Activated CD4-positive, alpha-beta memory T cell treated with anti-CD3 and anti-CD28 coated beads, Interleukin-2, amount 10 ng/mL, durations not matched to agents 7 days and 5 days (primary cell): ENCODE data around the gene ARL10. TPM values are rescaled to one million over a fixed set of nuclear protein-coding genes. Genes with fewer than 3 reads are reported as not detected.

ENCODE experiments used
- CTCF ChIA-PET: fragments of 350-600 bp; sonication (Branson Sonifier 250); formaldehyde crosslinking; loops from one replicate; lab custom pipeline; 2021; ENCODE audit warnings: antibody characterized with exemption, inconsistent platforms; lab: Charles Lee
- POLR2A ChIA-PET: fragments of 350-600 bp; sonication (Branson Sonifier 250); formaldehyde crosslinking; loops from one replicate; lab custom pipeline; 2021; ENCODE audit warnings: antibody characterized with exemption; lab: Charles Lee
- DNase-seq: peaks from one replicate; pipeline ENCODE4 v3.0.0-alpha.2; 2020
- H3K27ac Mint-ChIP-seq: one replicate; pipeline ENCODE4 v1.8.0; 2021; ENCODE audit warnings: mild to moderate bottlenecking, mixed read lengths
- H3K27me3 Mint-ChIP-seq: one replicate; pipeline ENCODE4 v1.8.0; 2021; ENCODE audit warnings: mixed read lengths
- H3K36me3 Mint-ChIP-seq: one replicate; pipeline ENCODE4 v1.8.0; 2021; ENCODE audit warnings: low read depth, mixed read lengths
- H3K4me1 Mint-ChIP-seq: one replicate; pipeline ENCODE4 v1.8.0; 2021; ENCODE audit warnings: mixed read lengths
- H3K4me3 Mint-ChIP-seq: one replicate; pipeline ENCODE4 v1.8.0; 2021; ENCODE audit warnings: mild to moderate bottlenecking, mixed read lengths
- H3K9me3 Mint-ChIP-seq: one replicate; pipeline ENCODE4 v1.8.0; 2021; ENCODE audit warnings: mixed read lengths
- total RNA-seq, 2 experiments: library from RNA; stranded (reverse); gene quantifications; one replicate each; pipeline ENCODE4 v1.2.3, GENCODE V29; 2021

ARL10 gene
- total RNA-seq, 2 experiments from 2014 or later: 6.5 TPM

DNA sequence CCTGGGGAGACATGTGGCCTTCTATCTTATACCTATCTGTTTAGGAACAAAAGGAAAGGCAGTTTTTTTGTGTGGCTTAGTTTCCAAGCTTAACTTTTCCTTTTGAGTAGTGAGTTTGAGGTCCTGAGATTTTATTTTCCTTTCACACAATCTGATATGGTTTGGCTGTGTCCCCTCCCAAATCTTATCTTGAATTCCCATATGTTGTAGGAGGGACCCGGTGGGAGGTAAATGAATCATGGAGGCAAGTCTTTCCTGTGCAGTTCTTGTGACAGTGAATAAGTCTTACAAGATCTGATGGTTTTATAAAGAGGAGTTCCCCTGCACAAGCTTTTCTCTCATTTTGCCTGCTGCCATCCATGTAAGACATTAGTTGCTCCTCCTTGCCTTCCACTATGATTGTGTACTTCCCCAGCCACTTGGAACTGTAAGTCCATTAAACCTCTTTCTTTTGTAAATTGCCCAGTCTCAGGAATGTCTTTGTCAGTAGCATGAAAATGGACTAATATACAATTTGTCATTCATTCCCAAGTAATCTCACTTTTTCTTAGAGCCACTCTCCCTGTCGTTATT lies 55.8 kb downstream of the ARL10 start:
- H3K9me3 Mint-ChIP-seq: peaks cover 6% of the 10 kb centered on the region
- peaks cover 5% of the 10 kb centered on the region for H3K36me3 Mint-ChIP-seq
- H3K27ac Mint-ChIP-seq: no peak overlapping the region
- ChIA-PET CTCF (interaction anchor here (0.6 to 1.4 kb wide), 2 partner anchors 16 to 27 kb away, joined by 3 read pairs; partner anchors contain the start of gene FAF2), POLR2A (no interaction called here)
- H3K4me3 Mint-ChIP-seq: no peak overlapping the region
- DNase-seq: no peak
- H3K4me1 Mint-ChIP-seq: peaks cover 8% of the 10 kb centered on the region
- H3K27me3 Mint-ChIP-seq: peaks cover 29% of the 10 kb centered on the region

DNA sequence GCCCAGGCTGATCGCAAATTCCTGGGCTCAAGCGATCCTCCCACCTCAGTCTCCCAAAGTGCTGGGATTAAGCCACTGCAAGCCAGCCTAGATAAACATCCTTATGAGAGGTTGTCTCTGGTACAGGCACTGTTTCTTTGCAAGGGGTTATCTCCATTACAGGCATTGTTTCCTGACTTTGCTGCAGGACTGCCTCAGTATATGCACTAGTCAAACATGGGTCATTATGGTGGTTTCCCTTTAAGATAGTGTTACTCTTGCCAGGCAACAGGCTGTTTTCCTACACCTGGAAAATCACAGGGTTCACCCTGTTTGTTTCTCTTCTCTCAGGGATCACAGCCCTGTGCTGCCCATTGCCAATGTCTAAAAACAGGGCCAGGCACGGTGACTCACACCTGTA lies 58.9 kb downstream of the ARL10 start:
- Mint-ChIP-seq H3K4me3 (no peak overlapping the region), H3K9me3 (peaks cover 6% of the 10 kb centered on the region), H3K27ac (no peak overlapping the region), H3K36me3 (peaks cover 5% of the 10 kb centered on the region), H3K4me1 (no peaks in the 10 kb centered on the region), H3K27me3 (peaks cover 31% of the 10 kb centered on the region)
- no peak for DNase-seq
- CTCF ChIA-PET: interaction anchor here (0.6 kb wide), 1 partner anchor 37 kb away, joined by 3 read pairs; no protein-coding TSS in a partner anchor
- POLR2A ChIA-PET: interaction anchor here (1.2 kb wide), 1 partner anchor 113 kb away, joined by 3 read pairs; the partner anchor contains the start of gene RNF44

DNA sequence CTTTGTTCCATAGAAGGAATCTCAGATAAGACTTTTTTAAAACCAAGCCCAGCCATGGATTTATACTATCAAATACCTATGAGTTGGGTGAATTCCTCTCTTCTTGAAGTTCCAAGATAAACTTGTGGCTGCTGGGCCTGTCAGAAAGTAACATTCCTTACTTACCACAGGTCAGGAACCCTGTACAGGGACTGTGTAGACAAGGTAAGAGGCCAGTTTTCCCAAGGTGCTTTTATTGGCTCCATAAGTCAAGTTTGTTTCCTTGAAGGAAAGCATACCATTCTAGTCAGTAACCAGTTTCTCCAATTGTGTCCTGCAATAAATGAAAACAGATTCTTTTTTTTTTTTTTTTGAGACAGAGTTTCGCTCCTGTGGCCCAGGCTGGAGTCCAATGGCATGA lies 59.9 kb downstream of the ARL10 start:
- H3K27me3 Mint-ChIP-seq: peaks cover 33% of the 10 kb centered on the region
- no peak for DNase-seq
- ChIA-PET CTCF (no interaction called here), POLR2A (no interaction called here)
- no peaks in the 10 kb centered on the region for H3K4me1 Mint-ChIP-seq
- H3K9me3 Mint-ChIP-seq: peaks cover 6% of the 10 kb centered on the region
- peaks cover 5% of the 10 kb centered on the region for H3K36me3 Mint-ChIP-seq
- no peak overlapping the region for H3K4me3 Mint-ChIP-seq
- H3K27ac Mint-ChIP-seq: no peak overlapping the region

DNA sequence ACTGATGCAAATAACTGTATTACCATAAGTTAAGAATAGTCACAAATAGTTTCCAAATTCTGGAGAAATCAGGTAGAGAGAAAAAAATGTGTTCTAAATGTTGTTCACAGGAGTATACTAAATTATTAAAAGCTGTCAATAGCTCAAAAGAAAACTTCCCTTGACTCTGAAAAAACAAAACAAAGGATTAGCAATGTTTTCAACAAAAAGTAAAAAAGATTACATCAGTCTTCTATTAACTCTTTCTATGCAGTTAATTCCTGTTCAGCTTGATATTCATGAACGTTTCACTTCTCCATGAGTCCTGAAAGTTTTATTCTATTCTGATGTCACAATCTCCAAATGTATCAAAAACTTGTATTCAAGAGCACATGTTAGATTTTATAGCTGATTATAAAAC lies 60.5 kb downstream of the ARL10 start:
- H3K36me3 Mint-ChIP-seq: peaks cover 5% of the 10 kb centered on the region
- H3K9me3 Mint-ChIP-seq: peaks cover 6% of the 10 kb centered on the region
- no peak for DNase-seq
- H3K27me3 Mint-ChIP-seq: peaks cover 27% of the 10 kb centered on the region
- H3K4me1 Mint-ChIP-seq: peaks cover 5% of the 10 kb centered on the region
- H3K4me3 Mint-ChIP-seq: no peak overlapping the region
- ChIA-PET POLR2A (interaction anchor here (0.9 to 1.3 kb wide), 2 partner anchors 22 to 110 kb away, joined by 3 read pairs; partner anchors contain the start of gene FAF2), CTCF (no interaction called here)
- no peak overlapping the region for H3K27ac Mint-ChIP-seq

DNA sequence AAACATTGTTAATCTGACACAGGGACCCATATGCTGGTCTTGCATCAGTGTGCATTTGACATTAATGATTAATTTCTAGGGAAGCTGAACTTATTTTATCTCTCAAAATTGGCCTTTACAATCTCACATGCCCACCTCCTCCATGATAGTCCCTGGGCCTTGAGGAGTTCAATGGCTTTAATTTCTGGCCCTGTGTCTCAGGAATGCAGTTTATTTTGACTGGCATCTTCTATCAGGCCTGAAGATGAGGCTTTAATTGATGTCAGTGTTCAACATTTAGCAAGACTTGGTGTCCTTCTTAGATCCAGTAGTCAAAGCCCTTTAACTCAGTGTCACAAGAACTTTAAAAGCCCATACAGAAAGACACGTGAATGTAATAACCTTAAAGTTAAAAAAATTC lies 61.6 kb downstream of the ARL10 start:
- H3K4me3 Mint-ChIP-seq: no peak overlapping the region
- peaks cover 5% of the 10 kb centered on the region for H3K4me1 Mint-ChIP-seq
- peaks cover 6% of the 10 kb centered on the region for H3K9me3 Mint-ChIP-seq
- peaks cover 20% of the 10 kb centered on the region for H3K27me3 Mint-ChIP-seq
- no peak for DNase-seq
- peaks cover 5% of the 10 kb centered on the region for H3K36me3 Mint-ChIP-seq
- CTCF ChIA-PET: no interaction called here
- POLR2A ChIA-PET: no interaction called here
- no peak overlapping the region for H3K27ac Mint-ChIP-seq

DNA sequence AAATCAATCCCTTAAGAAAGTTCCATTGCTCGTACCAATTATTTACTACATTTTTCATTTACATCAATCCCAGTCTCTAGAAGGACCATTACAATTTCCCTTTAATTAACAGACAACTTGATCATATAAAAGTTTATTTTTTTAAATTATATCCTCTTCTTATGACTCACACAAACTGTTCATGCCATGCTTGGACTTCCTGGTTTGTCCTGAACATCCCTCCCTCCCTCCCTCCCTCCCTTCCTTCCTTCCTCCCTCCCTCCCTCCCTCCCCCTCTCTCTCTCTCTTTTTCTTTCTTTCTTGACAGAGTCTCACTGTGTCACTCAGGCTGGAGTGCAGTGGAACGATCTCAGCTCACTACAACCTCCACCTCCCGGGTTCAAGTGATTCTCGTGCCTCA lies 62.7 kb downstream of the ARL10 start:
- CTCF ChIA-PET: no interaction called here
- H3K9me3 Mint-ChIP-seq: peaks cover 8% of the 10 kb centered on the region

DNA sequence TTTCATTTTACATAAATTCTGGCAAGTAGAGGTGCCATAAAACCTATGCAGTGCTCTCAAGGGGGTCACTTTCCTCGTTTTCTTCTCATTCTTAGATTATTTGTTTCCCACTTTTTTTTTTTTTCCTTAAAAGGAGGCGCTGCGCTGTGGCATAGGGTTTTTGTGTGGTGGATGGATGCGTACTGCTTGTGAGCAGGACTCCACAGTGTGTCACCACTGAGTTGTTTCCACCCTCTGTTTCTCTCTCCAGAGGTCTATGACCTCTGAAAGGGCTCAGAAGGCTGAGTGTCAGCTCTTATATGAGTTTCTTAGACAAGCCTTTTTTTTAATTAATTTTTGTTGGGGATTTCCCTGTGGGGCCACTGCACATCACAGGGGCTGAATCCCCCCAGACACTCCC lies 64.7 kb downstream of the ARL10 start:
- Mint-ChIP-seq H3K4me3 (no peak overlapping the region), H3K27ac (no peak overlapping the region), H3K36me3 (peaks cover 5% of the 10 kb centered on the region), H3K27me3 (peaks cover 14% of the 10 kb centered on the region), H3K9me3 (peaks cover 8% of the 10 kb centered on the region), H3K4me1 (peaks cover 5% of the 10 kb centered on the region)
- POLR2A ChIA-PET: interaction anchor here (0.6 to 2.0 kb wide), 2 partner anchors 18 to 59 kb away, joined by 3 to 7 read pairs; partner anchors contain the start of gene FAF2
- DNase-seq: no peak
- CTCF ChIA-PET: interaction anchor here (0.7 to 2.6 kb wide), 3 partner anchors 14 to 20 kb away, joined by 3 to 12 read pairs (median 3); partner anchors contain the start of genes CLTB and FAF2

More for the DNA sequence above, 62.7 kb downstream of the ARL10 start:
- H3K4me1 Mint-ChIP-seq: peaks cover 5% of the 10 kb centered on the region
- DNase-seq: no peak
- peaks cover 5% of the 10 kb centered on the region for H3K36me3 Mint-ChIP-seq
- POLR2A ChIA-PET: interaction anchor here (1.3 kb wide), 1 partner anchor 20 kb away, joined by 4 read pairs; no protein-coding TSS in a partner anchor
- H3K27ac Mint-ChIP-seq: no peak overlapping the region
- H3K27me3 Mint-ChIP-seq: peaks cover 17% of the 10 kb centered on the region
- no peak overlapping the region for H3K4me3 Mint-ChIP-seq

Other genes with a start within 250 kb of the ARL10 start
- gene SIMC1, start 127.1 kb upstream of the ARL10 start, total RNA-seq: 10 to 100 TPM; 26.1 to 29.2 TPM
- 10 to 100 TPM; 50.5 to 54.5 TPM for gene KIAA1191, start 3.7 kb upstream of the ARL10 start, total RNA-seq
- 10 to 100 TPM; 24.2 to 24.7 TPM for gene NOP16, start 23.1 kb downstream of the ARL10 start, total RNA-seq
- 100 to 1,000 TPM; 142 to 147 TPM for gene HIGD2A, start 23.3 kb downstream of the ARL10 start, total RNA-seq
- 10 to 100 TPM; 56.2 to 57.2 TPM for gene CLTB, start 51.1 kb downstream of the ARL10 start, total RNA-seq
- 10 to 100 TPM; 36.2 to 38.7 TPM for gene FAF2, start 82.9 kb downstream of the ARL10 start, total RNA-seq
- 100 to 1,000 TPM; 142 to 143 TPM for gene RNF44, start 171.9 kb downstream of the ARL10 start, total RNA-seq
- gene CDHR2, start 183.9 kb downstream of the ARL10 start, total RNA-seq: 1 to 10 TPM; 1.6 to 2.3 TPM
- 1 to 10 TPM; 3.7 to 4.2 TPM for gene GPRIN1, start 244.7 kb downstream of the ARL10 start, total RNA-seq